GM23338 (cell line): ENCODE measurements around the gene BICRAL.
"Not testable (repeated sequence)": the region's sequence is repeated elsewhere in the genome, so short reads cannot be mapped to it uniquely, and the experiment has no call there.

Experiments used
- CREB1 ChIP-seq: fragments of 250-450 bp; sonication (Bioruptor Pico); IDR thresholded peaks from 2 replicates; pipeline ENCODE4 v1.5.0; 2020; ENCODE audit warnings: low read depth, mild to moderate bottlenecking, moderate library complexity
- EZH2 ChIP-seq: fragments of 200-600 bp; sonication (generic); IDR thresholded peaks from one replicate; pipeline ENCODE4 v1.8.0; 2017; ENCODE audit warnings: antibody characterized with exemption, mild to moderate bottlenecking, low read depth; ENCODE audit not compliant: unreplicated experiment
- EZH2phosphoT487 ChIP-seq: fragments of 200-600 bp; sonication (generic); IDR thresholded peaks from one replicate; pipeline ENCODE4 v1.8.1; 2018; ENCODE audit warnings: antibody characterized with exemption; ENCODE audit not compliant: unreplicated experiment
- JUNB ChIP-seq: IDR thresholded peaks from one replicate; pipeline ENCODE4 v1.6.1; 2016; ENCODE audit warnings: antibody characterized with exemption; ENCODE audit not compliant: unreplicated experiment
- NANOG ChIP-seq: IDR thresholded peaks from 2 replicates; pipeline ENCODE4 v1.6.1; 2016; ENCODE audit warnings: antibody characterized with exemption, borderline replicate concordance
- POLR2AphosphoS5 ChIP-seq: IDR thresholded peaks from 2 replicates; pipeline ENCODE4 v1.6.1; 2016; ENCODE audit warnings: antibody characterized with exemption, low read depth
- TF ChIP-seq, protein P1 (sequence below), 2 experiments: fragments of 200-600 bp in 1 of 2; sonication (generic) in 1 of 2; conservative IDR thresholded peaks; 2 replicates each; pipeline versions ENCODE4 v1.5.1 to v1.6.1; 2016 to 2017; ENCODE audit warnings: antibody characterized with exemption in 2 of 2, low read depth in 2 of 2, mild to moderate bottlenecking in 2 of 2, moderate library complexity in 1 of 2
- TF ChIP-seq, protein P2 (sequence below): IDR thresholded peaks from one replicate; pipeline ENCODE4 v1.6.1; 2018; ENCODE audit warnings: antibody characterized with exemption; ENCODE audit not compliant: unreplicated experiment
- TF ChIP-seq, protein P3 (sequence below): IDR thresholded peaks from 2 replicates; pipeline ENCODE4 v1.6.1; 2016; ENCODE audit warnings: antibody characterized with exemption

DNA sequence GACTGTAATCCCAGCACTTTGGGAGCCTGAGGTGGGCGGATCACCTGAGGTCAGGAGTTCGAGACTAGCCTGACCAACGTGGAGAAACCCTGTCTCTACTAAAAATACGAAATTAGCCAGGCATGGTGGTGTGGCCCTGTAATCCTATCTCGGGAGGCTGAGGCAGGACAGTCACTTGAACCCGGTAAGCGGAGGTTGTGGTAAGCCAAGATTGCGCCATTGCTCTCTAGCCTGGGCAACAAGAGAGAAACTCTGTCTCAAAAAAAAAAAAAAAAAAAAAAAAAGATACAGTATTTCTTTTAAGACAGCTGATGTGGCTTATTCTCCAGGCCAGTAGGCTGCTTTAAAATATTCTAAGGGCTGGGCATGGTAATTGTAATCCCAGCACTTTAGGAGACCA, 33.9 kb downstream of the BICRAL start:
- TF ChIP-seq EZH2phosphoT487; EZH2; JUNB; POLR2AphosphoS5; CREB1 (CRISPR knock-in tag); NANOG: not testable (repeated sequence)
- TF ChIP-seq, protein P1, sequence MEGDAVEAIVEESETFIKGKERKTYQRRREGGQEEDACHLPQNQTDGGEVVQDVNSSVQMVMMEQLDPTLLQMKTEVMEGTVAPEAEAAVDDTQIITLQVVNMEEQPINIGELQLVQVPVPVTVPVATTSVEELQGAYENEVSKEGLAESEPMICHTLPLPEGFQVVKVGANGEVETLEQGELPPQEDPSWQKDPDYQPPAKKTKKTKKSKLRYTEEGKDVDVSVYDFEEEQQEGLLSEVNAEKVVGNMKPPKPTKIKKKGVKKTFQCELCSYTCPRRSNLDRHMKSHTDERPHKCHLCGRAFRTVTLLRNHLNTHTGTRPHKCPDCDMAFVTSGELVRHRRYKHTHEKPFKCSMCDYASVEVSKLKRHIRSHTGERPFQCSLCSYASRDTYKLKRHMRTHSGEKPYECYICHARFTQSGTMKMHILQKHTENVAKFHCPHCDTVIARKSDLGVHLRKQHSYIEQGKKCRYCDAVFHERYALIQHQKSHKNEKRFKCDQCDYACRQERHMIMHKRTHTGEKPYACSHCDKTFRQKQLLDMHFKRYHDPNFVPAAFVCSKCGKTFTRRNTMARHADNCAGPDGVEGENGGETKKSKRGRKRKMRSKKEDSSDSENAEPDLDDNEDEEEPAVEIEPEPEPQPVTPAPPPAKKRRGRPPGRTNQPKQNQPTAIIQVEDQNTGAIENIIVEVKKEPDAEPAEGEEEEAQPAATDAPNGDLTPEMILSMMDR (conservative IDR thresholded peaks at IDR 0.05; ENCODE audit: low read depth in 2 of 2), result not testable (repeated sequence)
- TF ChIP-seq, protein P2, sequence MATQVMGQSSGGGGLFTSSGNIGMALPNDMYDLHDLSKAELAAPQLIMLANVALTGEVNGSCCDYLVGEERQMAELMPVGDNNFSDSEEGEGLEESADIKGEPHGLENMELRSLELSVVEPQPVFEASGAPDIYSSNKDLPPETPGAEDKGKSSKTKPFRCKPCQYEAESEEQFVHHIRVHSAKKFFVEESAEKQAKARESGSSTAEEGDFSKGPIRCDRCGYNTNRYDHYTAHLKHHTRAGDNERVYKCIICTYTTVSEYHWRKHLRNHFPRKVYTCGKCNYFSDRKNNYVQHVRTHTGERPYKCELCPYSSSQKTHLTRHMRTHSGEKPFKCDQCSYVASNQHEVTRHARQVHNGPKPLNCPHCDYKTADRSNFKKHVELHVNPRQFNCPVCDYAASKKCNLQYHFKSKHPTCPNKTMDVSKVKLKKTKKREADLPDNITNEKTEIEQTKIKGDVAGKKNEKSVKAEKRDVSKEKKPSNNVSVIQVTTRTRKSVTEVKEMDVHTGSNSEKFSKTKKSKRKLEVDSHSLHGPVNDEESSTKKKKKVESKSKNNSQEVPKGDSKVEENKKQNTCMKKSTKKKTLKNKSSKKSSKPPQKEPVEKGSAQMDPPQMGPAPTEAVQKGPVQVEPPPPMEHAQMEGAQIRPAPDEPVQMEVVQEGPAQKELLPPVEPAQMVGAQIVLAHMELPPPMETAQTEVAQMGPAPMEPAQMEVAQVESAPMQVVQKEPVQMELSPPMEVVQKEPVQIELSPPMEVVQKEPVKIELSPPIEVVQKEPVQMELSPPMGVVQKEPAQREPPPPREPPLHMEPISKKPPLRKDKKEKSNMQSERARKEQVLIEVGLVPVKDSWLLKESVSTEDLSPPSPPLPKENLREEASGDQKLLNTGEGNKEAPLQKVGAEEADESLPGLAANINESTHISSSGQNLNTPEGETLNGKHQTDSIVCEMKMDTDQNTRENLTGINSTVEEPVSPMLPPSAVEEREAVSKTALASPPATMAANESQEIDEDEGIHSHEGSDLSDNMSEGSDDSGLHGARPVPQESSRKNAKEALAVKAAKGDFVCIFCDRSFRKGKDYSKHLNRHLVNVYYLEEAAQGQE, result not testable (repeated sequence)
- TF ChIP-seq, protein P3, sequence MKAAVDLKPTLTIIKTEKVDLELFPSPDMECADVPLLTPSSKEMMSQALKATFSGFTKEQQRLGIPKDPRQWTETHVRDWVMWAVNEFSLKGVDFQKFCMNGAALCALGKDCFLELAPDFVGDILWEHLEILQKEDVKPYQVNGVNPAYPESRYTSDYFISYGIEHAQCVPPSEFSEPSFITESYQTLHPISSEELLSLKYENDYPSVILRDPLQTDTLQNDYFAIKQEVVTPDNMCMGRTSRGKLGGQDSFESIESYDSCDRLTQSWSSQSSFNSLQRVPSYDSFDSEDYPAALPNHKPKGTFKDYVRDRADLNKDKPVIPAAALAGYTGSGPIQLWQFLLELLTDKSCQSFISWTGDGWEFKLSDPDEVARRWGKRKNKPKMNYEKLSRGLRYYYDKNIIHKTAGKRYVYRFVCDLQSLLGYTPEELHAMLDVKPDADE, result not testable (repeated sequence)
